Heart left ventricle (tissue), 13 donors: ENCODE measurements around the gene KREMEN2.

Experiments
- POLR2A ChIP-seq, 2 donors: fragments of 450-650 bp; IDR thresholded peaks; one replicate each; pipeline ENCODE4 v1.6.1; 2017; ENCODE audit warnings: antibody characterized with exemption in 2 of 2, mild to moderate bottlenecking in 2 of 2, moderate library complexity in 2 of 2
- TF ChIP-seq, protein P1 (sequence below), 12 donors: fragments of 200-600 bp; sonication (generic) in 4 of 12; IDR thresholded peaks; one replicate each; pipeline versions ENCODE4 v1.5.0 to v1.8.0; 2018 to 2022; ENCODE audit warnings: antibody characterized with exemption in 12 of 12, mild to moderate bottlenecking in 5 of 12
- donor health status: ischemic (EF 13 %, LVEDD 7.1; RV severe dilation, severe dysfunction).
- donor health status: DM: no; HTN: yes; CAD: no.
- donor health status: DM: no; HTN: no; CAD: no.
- donor health status: ischemic (EF 25% LVEDD 6.9; RV normal size, moderate dysfunction).
- donor health status: ischemic (EF 25% LVEDD 5.7; RV mildly dilated, moderate dysfunction).
- donor health status: ischemic (EF 35%, LVEDD 5.7; RV mildly dilated, moderate dysfunction).
- donor health status: nonischemic (EF 11% LVEDD 7.7; RV severe dilation, severe dysfunction).
- donor health status: DM: yes; HTN: yes; CAD: no.
- donor health status: PGD.
- donor health status: ischemic (EF 29% LVEDD 5.4; RV normal size, mild dysfunction).
- donor health status: nonischemic (EF 23%, LVEDD 6.1; RV moderate dilation, normal function).

DNA sequence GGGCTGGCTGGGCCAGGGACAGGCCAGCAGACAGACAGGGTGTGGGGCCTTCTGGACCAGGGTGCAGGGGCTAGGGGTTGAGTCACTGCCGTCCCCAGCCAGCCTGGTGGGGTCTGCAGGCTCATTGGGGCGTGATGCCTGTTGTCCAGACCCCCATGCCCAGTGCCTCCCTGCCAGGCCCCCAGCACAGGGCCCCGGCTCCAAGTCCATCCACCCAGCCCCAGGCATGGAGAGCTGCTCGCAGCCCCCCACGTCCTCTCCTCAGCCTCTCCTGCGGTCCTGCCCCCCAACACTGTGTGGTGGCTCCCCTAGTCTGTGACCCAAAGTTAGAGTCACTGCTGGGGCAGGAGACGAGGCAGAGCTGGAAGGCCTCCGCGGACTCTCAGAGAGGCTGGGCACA is 23.2 kb downstream of the KREMEN2 start:
- TF ChIP-seq, protein P1, sequence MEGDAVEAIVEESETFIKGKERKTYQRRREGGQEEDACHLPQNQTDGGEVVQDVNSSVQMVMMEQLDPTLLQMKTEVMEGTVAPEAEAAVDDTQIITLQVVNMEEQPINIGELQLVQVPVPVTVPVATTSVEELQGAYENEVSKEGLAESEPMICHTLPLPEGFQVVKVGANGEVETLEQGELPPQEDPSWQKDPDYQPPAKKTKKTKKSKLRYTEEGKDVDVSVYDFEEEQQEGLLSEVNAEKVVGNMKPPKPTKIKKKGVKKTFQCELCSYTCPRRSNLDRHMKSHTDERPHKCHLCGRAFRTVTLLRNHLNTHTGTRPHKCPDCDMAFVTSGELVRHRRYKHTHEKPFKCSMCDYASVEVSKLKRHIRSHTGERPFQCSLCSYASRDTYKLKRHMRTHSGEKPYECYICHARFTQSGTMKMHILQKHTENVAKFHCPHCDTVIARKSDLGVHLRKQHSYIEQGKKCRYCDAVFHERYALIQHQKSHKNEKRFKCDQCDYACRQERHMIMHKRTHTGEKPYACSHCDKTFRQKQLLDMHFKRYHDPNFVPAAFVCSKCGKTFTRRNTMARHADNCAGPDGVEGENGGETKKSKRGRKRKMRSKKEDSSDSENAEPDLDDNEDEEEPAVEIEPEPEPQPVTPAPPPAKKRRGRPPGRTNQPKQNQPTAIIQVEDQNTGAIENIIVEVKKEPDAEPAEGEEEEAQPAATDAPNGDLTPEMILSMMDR (IDR thresholded peaks at IDR 0.05): no peak
- TF ChIP-seq POLR2A (IDR thresholded peaks at IDR 0.05): no peak
